ENCODE results near the gene GANAB.
A peak's percentile ranks its signal among the peaks of the same experiment; 100 is the strongest.
"Not testable (repeated sequence)": the region's sequence is repeated elsewhere in the genome, so short reads cannot be mapped to it uniquely, and the experiment has no call there.

Gene GANAB

DNA sequence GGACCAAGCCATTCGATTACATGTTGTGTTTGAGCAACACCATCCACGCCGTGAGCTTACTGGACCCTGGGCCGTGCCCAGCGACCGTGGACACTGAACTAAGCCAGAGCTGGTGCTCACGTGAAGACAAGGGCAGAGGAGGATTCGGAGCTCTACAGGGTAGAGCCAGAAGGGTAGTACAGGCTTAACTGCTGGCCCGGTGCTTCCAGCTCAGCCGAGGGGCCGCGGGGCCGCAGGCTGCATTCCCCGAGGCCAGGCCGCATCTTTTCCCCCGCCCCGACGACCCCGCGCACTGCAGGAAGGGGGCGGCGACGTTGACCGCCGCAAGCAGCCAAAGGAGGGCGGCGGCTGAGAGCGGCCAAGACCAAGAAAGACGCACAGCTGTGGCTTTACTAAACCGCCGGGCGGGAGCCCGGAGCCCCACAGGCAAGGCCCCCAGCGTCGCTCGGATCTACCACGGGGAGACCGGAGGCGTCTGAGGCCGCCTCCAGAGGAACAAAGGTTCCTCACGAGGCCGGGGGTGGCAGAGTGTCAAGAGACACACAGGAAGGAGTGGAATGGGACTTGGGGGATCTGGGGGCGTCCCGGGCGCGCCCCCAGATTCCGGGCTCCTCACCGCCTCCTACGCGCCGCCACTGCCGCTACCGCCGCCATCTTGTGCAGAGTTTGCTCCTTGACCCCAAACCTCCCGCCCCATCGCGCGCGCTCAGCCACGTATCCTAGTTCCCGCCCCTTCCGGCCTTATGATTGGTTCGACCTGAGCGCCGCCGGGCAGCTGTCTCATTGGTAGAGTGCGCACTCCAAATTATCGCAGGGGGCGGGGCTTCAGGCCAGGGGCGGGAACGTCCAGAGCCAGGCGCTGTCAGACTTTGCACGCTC lies at the start of gene GANAB:
Gene GANAB, minus strand, starts transcription at position 668 of the 879 bp plus-strand sequence. Its CDS starts 14 bp downstream, at position 654.
- DNase-seq = peak; percentile 96

- peak; percentile 74 for DNase-seq
Observed at GRCh38 chr11:62694455-62695167, 48.2 kb upstream of the GANAB start.

DNA sequence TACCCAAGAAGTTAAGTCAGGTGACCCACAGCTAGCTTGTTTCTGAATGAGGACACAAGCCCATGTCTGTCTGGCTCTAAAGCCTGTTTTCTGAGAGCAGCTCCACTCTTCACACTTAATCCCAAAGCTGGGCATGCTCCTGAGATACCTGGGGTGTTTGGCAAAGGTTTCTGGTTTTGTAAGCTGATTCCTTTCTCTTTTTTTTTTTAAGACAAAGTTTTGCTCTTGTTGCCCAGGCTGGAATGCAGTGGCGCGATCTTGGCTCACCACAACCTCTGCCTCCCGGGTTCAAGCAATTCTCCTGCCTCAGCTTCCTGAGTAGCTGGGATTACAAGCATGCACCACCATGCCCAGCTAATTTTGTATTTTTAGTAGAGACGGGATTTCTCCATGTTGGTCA lies 47.2 kb upstream of the GANAB start:
- not testable (repeated sequence) for DNase-seq

- DNase-seq = no peak
Observed at GRCh38 chr11:62689421-62690183, 43.2 kb upstream of the GANAB start, which contains the start of gene LRRN4CL. LRRN4CL (minus strand) TSS chr11:62689530; CDS start chr11:62688508, 1,022 bp downstream.

DNA sequence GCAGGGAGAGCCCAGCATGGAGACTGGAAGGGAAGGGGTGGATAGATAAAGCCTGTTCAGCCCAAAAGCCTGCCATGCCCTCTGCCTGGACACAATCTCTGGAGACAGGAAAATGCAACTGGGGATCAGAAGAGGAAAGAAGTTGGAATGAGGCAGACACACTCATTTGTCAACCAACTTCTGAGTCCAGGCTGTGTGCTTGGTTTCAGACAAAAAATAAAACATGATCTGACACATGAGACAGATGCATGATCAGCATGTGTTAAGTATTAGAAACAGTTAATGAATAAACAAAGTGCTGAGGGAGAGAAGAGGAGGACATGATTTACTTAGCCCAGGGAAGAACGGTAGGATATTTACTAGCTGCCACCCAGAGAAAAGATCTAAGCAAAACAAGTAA lies 42.1 kb upstream of the GANAB start:
- no peak for DNase-seq

GRCh38 chr11:62687508-62688396 lies 41.3 kb upstream of the GANAB start:
- DNase-seq = peak; percentile 76

GRCh38 chr11:62682518-62682917 lies 36.1 kb upstream of the GANAB start:
- no peak for DNase-seq

DNA sequence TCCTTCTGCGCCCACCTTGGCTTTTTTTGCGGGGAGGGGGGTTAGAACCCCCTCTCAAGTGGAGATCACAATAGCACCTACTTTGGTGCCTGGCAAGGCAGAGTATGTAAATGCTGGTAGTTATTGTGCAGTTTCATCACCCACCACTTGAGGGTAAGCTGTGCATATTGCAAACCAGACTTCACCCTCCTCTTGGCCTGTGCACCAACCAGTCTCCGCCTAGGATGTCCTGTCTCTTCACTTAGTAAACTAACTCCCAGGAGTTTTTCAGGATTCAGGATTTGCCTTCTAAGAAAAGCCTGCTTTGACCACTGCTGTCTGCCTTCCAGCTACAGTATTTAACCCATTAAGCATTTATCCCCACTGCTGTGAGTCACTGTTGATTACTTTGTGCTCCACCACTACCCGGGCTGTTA lies 34.4 kb upstream of the GANAB start:
- DNase-seq = no peak

DNA sequence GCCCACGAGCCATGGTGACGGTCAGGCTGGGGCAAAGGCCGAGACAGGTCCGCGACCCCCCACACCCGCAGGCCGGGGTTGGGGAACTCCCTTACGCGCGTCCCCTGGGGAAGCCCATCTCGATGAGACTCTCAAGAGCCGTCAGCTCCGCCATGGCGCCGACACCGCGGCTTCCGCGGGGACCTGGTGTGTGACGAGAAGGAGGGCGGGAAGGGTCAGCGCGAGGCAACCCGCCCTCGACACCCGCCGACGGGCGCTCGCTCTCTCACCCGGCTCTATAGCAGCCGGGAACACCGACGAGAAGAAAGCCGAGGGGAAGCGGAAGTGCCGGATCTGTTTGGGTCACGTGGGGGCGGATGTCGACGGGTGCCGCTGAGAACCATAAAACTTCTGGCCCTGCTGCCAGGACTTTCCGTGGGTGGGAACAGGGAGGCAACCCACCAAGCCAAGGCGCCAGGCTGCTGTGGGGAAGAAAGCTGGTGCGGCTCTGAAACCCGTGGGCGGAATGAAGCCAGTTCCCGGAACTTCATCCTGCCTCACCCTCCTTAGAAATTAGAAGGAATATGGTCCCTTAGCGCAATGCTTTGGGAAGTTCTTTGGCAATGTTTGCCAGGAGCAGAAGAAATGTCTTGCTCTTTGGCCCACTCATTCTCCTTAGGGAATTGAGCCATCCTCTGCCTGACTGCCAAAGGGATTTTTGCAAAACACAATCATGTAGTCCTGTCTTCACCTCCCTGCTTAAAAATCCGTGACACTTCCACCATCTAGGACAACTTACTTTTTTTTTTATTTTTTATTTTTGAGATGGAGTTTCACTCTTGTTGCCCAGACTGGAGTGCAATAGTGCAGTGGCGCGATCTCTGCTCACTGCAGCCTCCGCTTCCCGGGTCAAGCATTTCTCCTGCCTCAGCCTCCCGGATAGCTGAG lies 32.6 kb upstream of the GANAB start, which contains the start of gene UBXN1:
Gene UBXN1, minus strand, starts transcription at position 304 of the 927 bp plus-strand sequence. Its CDS starts 150 bp downstream, at position 154.
- DNase-seq = peak; percentile 92

DNA sequence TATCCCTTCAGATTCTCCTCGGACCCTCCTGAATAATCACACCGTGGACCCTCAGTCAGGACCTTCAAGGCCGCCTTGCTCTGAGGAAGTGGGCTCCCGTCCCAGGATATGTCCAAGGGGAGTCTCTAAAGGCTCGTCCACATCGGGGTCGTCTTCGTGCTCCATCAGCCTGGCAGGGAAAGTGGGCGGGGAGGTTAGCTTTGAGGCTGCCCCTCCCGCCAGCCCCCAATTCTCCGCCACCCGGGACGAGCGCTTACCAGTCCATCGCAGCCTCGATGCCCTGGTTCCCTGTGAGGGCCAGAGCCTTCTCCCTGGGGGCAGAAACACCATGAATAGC lies 32.0 kb upstream of the GANAB start:
- no peak for DNase-seq

DNA sequence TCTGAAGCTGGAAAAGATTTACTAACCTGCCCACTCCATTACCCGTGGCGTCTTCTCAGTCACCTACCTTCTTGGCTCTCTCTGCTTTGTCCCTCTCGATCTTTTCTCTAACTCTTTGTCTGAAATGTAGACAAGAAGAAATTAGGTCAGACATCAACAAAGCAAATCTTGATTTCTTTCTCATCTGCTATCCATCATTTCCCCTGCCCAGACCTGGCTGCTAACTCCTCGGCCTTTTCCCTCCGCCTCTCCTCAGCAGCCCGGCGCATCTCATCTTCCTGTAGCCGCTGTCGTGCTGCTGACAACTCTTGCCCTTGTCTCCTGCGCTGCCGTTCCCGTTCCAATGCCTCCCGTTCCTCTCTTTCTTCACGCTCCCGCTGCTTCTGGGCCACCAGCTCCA lies 31.3 kb upstream of the GANAB start:
- no peak for DNase-seq

DNA sequence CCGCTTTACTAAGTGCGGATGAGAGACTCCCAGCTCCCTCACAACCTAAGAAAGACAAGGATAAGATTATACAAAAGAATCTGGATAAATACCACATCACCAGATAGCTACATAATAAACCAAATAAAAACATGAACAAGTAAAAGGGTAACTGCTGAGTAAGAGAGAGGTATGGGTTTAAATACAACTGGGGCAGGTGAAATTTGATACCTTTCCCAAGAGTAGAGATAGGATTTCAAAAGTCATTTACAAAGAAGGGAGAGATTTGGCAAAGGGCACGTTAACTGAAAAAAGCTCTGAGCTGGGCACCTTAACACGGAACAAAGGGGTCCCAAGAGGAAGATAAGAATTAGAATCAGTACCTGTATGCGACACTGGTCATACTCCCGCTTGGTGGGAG lies 30.7 kb upstream of the GANAB start:
- DNase-seq = no peak

- no peak for DNase-seq
Observed at GRCh38 chr11:62676698-62677097, 30.3 kb upstream of the GANAB start.

DNA sequence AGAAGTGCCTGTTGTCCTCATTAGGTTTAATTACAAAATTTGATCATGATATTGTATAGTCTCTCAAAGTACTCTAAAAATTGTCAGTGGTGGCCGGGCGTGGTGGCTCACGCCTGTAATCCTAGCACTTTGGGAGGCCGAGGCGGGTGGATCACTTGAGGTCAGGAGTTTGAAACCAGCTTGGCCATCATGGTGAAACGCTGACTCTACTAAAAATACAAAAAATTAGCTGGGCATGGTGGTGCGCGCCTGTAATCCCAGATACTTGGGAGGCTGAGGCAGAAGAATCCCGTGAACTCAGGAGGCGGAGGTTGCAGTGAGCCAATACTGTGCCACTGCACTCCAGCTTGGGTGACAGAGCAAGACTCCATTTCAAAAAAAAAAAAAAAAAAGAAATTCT lies 29.0 kb upstream of the GANAB start:
- not testable (repeated sequence) for DNase-seq

GRCh38 chr11:62673196-62673525 lies 26.7 kb upstream of the GANAB start:
- DNase-seq = no peak

- peak; percentile 97 for DNase-seq
Observed at GRCh38 chr11:62671608-62672389, 25.4 kb upstream of the GANAB start, which contains the start of the genes LBHD1 and UQCC3. LBHD1 (minus strand) TSS chr11:62672267; CDS start chr11:62670031, 2,236 bp downstream. UQCC3 (plus strand) TSS chr11:62671673; CDS start chr11:62671746, 73 bp downstream.

DNA sequence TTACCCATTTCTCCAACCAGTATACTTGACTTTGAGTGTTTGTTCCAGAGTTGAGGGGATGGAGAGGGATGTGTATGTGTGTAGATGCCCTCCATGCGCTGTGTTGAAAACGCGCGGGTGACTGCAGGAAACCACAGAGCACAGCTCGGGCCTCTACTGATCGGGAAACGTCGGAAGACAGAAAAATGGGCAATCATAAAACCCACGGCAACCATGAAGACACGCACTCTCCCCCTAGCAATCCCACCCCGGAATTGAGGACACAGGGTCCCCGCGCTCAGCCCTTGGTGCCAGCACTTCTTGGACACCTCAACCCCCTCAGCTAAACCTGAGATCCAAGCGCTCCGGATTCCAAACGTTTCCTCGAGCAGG lies 24.8 kb upstream of the GANAB start:
- DNase-seq = no peak

GRCh38 chr11:62669420-62670161 lies 23.2 kb upstream of the GANAB start:
- no peak for DNase-seq

DNA sequence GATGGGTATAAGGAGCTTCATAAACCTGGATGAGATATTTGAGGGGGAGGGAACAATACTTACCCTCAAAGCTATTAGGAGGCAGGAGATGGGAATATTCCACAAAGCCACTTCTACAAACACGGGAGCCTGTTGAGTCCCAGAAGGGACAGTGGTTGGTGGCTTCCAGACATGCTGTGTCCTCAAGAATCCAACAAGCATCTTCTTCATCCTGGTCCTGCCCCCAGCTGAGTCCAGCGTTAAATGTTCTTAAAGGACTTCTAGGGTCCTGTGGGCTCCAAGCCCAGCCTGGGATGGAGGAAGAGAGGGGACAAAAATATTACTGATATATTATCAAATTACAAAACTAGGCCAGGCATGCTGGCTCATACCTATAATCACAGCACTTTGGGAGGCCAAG lies 21.0 kb upstream of the GANAB start:
- no peak for DNase-seq

All from retina (tissue), 1 donor.